Measurements from ENCODE around the gene TBC1D1.
A peak's percentile ranks its signal among the peaks of the same experiment; 100 is the strongest.

TBC1D1 gene

GRCh38 chr4:38125816-38126215 is 234.9 kb downstream of the TBC1D1 start:
- no peak for DNase-seq (ENCODE audit: low read depth)

GRCh38 chr4:38128478-38129459 is 237.9 kb downstream of the TBC1D1 start:
- peak; percentile 63 for DNase-seq (ENCODE audit: low read depth)

- DNase-seq (ENCODE audit: low read depth), result no peak
Observed at GRCh38 chr4:38129460-38130227, 238.8 kb downstream of the TBC1D1 start.

GRCh38 chr4:38130884-38131283 is 240.0 kb downstream of the TBC1D1 start:
- DNase-seq (ENCODE audit: low read depth), result no peak

GRCh38 chr4:38131371-38132091 is 240.6 kb downstream of the TBC1D1 start:
- peak; percentile 71 for DNase-seq (ENCODE audit: low read depth)

GRCh38 chr4:38132107-38132673 is 241.3 kb downstream of the TBC1D1 start:
- peak; percentile 47 for DNase-seq (ENCODE audit: low read depth)

GRCh38 chr4:38132843-38133662 is 242.2 kb downstream of the TBC1D1 start:
- DNase-seq (ENCODE audit: low read depth), result no peak

- DNase-seq (ENCODE audit: low read depth), result no peak
Observed at GRCh38 chr4:38133711-38134480, 243.0 kb downstream of the TBC1D1 start.

- DNase-seq (ENCODE audit: low read depth), result no peak
Observed at GRCh38 chr4:38135201-38135600, 244.3 kb downstream of the TBC1D1 start.

- DNase-seq (ENCODE audit: low read depth), result no peak
Observed at GRCh38 chr4:38136604-38137003, 245.7 kb downstream of the TBC1D1 start.

- no peak for DNase-seq (ENCODE audit: low read depth)
Observed at GRCh38 chr4:38137080-38137479, 246.2 kb downstream of the TBC1D1 start.

- no peak for DNase-seq (ENCODE audit: low read depth)
Observed at GRCh38 chr4:38138363-38138762, 247.5 kb downstream of the TBC1D1 start.

- DNase-seq (ENCODE audit: low read depth), result no peak
Observed at GRCh38 chr4:38139187-38139586, 248.3 kb downstream of the TBC1D1 start.

GRCh38 chr4:38140643-38141203 is 249.8 kb downstream of the TBC1D1 start:
- no peak for DNase-seq (ENCODE audit: low read depth)

- DNase-seq (ENCODE audit: low read depth), result no peak
Observed at GRCh38 chr4:38141808-38142500, 251.1 kb downstream of the TBC1D1 start.

GRCh38 chr4:38144031-38144430 is 253.1 kb downstream of the TBC1D1 start:
- DNase-seq (ENCODE audit: low read depth), result no peak

- DNase-seq (ENCODE audit: low read depth), result no peak
Observed at GRCh38 chr4:38145033-38145678, 254.3 kb downstream of the TBC1D1 start.

- DNase-seq (ENCODE audit: low read depth), result no peak
Observed at GRCh38 chr4:38145741-38146140, 254.9 kb downstream of the TBC1D1 start.

- DNase-seq (ENCODE audit: low read depth), result no peak
Observed at GRCh38 chr4:38146383-38146782, 255.5 kb downstream of the TBC1D1 start.
